Activated T-cell treated with anti-CD3 and anti-CD28 coated beads for 1 hour (primary cell): ENCODE measurements around the gene MBD3.
"Not testable (repeated sequence)": the region's sequence is repeated elsewhere in the genome, so short reads cannot be mapped to it uniquely, and the experiment has no call there.

Experiments
- DNase-seq: peaks from one replicate; pipeline ENCODE4 v3.0.0-alpha.2; 2020; ENCODE audit warnings: low read depth

MBD3 gene

GRCh38 chr19:1539749-1540148, 52.9 kb downstream of the MBD3 start:
- DNase-seq = not testable (repeated sequence)

DNA sequence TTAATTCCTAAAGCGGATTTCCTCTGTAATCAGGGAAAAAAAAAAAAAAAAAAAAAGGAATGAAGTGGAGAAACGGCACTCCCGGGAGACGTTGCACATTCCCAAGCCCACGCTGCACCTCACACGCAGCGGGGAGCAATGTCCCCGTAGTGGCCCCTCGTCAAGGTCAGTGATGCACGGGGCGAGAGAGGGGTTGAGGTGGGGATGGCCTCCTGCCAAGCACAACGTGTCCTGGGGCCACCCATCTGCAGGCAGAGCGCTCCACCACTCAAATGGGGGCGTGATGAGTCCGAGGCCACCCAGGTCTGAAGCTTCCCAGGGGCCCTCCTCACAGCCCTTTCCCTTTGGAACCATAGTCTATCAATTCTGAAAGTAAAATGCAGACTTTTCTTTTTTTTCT, 53.7 kb downstream of the MBD3 start:
- no peak for DNase-seq

GRCh38 chr19:1535699-1536098, 57.0 kb downstream of the MBD3 start:
- DNase-seq = not testable (repeated sequence)

- no peak for DNase-seq
Observed at GRCh38 chr19:1534972-1535371, 57.7 kb downstream of the MBD3 start.

- no peak for DNase-seq
Observed at GRCh38 chr19:1533510-1534150, 59.0 kb downstream of the MBD3 start.

DNA sequence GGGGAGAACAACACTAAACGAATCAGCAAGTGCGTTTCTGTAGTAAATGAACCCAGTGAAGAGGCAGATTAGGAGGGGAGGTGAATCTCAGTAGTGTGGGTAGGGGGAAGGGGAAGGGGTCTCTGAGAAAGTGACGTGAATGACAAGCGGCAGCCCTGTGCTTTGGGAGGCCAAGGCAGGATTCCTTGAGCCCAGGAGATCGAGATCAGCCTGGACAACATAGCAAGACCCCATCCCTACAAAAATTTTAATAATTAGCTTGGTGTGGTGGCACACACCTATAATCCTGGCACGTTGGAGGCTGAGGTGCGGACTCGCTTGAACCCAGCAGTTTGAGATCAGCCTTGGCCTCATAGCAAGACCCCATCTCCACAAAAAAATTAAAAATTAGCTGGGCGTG, 60.7 kb downstream of the MBD3 start:
- no peak for DNase-seq

DNA sequence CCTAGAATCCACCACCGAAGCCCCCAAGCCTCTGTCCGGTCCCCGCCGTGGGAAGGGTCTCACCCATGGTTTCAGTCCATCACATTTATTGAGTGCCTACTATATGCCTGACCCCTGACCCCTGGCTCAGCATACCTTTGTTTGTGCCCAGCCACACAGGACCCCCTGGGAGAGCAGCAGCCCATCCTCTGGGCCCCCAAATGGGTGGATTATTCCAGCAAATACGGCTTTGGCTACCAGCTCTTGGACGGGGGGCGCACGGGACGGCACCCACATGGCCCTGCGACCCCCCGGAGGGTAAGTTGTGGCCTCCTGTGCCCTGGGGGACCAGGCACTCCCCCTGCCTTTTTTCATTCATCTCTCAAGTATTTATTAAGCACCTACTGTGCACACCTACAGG, 61.1 kb downstream of the MBD3 start:
- no peak for DNase-seq

GRCh38 chr19:1530856-1531255, 61.8 kb downstream of the MBD3 start:
- DNase-seq = not testable (repeated sequence)

- no peak for DNase-seq
Observed at GRCh38 chr19:1529430-1529816, 63.2 kb downstream of the MBD3 start.

- DNase-seq = no peak
Observed at GRCh38 chr19:1528596-1529429, 63.9 kb downstream of the MBD3 start.

GRCh38 chr19:1527650-1528309, 64.9 kb downstream of the MBD3 start:
- no peak for DNase-seq

DNA sequence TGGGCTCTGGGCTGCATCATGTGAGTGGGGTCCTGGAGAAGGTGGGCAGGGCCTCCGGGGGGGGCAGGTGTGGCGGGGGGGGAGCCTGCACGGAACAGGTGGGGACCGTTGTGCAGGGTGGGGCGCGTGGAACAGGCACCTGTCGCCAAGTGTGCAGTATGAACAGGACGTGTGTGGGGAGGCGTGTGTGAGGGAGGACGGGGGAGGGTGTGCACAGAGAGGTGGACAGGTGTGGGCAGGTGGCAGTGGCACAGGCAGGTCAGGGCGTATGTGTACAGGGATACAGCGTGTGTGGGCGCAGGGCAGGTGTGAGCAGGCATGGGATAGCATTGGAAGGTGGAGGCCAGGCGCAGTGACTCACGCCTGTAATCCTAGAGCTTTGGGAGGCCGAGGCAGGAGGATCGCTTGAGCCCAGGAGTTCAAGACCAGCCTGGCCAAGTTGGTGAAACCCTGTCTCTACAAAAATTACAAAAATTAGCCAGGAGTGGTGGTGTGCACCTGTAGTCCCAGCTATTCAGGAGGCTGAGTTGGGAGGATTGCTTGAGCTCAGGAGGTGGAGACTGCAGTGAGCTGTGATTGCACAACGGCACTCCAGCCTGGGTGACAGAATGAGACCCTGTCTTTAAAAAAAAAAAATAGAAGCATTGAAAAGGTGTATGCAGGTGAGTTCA, 65.6 kb downstream of the MBD3 start:
- DNase-seq = no peak

- DNase-seq = no peak
Observed at GRCh38 chr19:1526066-1526778, 66.4 kb downstream of the MBD3 start.

DNA sequence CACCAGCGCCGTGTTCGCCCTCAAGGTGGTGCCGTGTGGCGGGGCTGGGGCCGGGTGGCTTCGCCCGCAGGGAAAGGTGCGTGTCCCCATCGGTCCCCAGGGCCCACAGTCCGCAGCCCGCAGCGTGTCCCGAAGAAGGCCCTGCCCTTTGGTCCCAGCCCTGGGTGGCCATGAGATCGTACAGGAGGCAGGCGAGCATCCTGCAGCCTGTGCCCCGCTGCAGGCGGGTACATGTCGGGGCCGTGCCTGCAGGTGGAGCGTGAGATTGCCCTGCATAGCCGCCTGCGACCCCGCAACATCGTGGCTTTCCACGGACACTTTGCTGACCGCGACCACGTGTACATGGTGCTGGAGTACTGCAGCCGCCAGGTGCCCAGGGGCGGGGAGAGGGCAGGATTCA, 67.3 kb downstream of the MBD3 start:
- no peak for DNase-seq

GRCh38 chr19:1524972-1525325, 67.7 kb downstream of the MBD3 start:
- no peak for DNase-seq

DNA sequence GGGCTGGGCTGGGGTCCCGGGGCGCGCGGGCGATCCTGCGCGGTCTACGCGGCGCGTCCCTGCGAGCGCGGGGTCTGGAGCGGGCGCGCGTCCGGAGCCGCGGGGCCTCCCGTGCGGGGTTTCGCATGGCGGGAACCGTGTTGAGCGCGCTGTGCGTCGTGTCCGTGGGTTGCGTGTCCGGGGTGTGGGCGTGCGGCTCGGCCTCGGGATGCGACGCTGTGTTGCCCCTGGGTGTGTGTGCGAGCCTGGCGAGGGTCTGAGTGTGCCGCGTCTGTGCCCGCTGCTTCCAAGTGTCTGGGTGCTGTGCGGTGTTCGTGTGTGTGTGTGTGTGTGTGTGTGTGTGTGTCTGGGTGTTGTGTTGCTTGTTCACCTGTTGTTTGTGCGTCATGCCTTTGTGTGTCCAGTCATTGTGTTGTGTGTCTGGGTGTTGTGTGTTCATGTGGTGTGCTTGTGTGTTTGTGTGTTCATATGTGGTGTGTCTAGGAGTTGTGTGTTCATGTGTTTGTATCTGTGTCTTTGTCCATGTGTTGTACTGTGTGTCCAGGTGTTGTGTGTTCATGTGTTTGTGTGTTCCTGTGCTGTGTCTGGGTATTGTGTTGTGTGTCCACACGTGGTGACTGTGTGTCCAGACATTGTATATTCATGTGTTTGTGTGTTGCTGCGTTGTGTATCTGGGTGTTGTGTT, 68.2 kb downstream of the MBD3 start:
- no peak for DNase-seq
